PFSK-1 (cell line): Measurements from ENCODE around the gene POLR2F.

Source experiments
- POLR2AphosphoS5 ChIP-seq: IDR thresholded peaks from 2 replicates; pipeline ENCODE4 v1.6.1; 2012; ENCODE audit warnings: low read depth, mild to moderate bottlenecking, control low read depth, low read length, moderate library complexity
- SIN3A ChIP-seq: IDR thresholded peaks from 2 replicates; pipeline ENCODE4 v1.6.1; 2012; ENCODE audit warnings: mild to moderate bottlenecking, low read length, moderate library complexity, borderline replicate concordance; ENCODE audit not compliant: insufficient read depth
- TAF1 ChIP-seq: IDR thresholded peaks from 2 replicates; pipeline ENCODE4 v1.6.1; 2012; ENCODE audit warnings: low read length, control low read depth, borderline replicate concordance; ENCODE audit not compliant: insufficient read depth

GRCh38 chr22:37961062-37961461 is 7.6 kb downstream of the POLR2F start:
- TF ChIP-seq POLR2AphosphoS5: no peak
- TF ChIP-seq TAF1: no peak
- no peak for TF ChIP-seq SIN3A
